ENCODE data around the gene RBAK. TPM values are rescaled to one million over a fixed set of nuclear protein-coding genes. Genes with fewer than 3 reads are reported as not detected.
"Not testable (repeated sequence)": the region's sequence is repeated elsewhere in the genome, so short reads cannot be mapped to it uniquely, and the experiment has no call there.

RBAK gene
- total RNA-seq, 2 donors from 2014 or later = 7.6 to 7.8 TPM

- H3K4me1 ChIP-seq = no peaks in the 10 kb centered on the region
- H3K27ac ChIP-seq = no peak overlapping the region
- no peaks in the 10 kb centered on the region for H3K36me3 ChIP-seq (replicated peaks in 1 of 2; ENCODE audit: insufficient read depth in 1 of 2, low read depth in 2 of 2)
- no peaks in the 10 kb centered on the region for H3K9me3 ChIP-seq
- TF ChIP-seq POLR2A (IDR thresholded peaks at IDR 0.05) (no peak), CTCF (IDR thresholded peaks at IDR 0.05) (no peak)
- intact Hi-C loops (cut with DNase I) = no loop called here
- no peak for DNase-seq
- no peaks in the 10 kb centered on the region for H3K27me3 ChIP-seq
- 91% methylated on average over 9 of the region's 9 CpGs for WGBS, 2 donors
- ATAC-seq = no peak
- no peak overlapping the region for H3K4me3 ChIP-seq
Measured at GRCh38 chr7:5035276-5035675, 10.4 kb upstream of the RBAK start.

- TF ChIP-seq POLR2A (IDR thresholded peaks at IDR 0.05) = no peak
Measured at GRCh38 chr7:5036446-5036845, 9.2 kb upstream of the RBAK start.

GRCh38 chr7:5041047-5041446, 4.6 kb upstream of the RBAK start:
- intact Hi-C loops (cut with DNase I) = no loop called here
- Histone ChIP-seq H3K4me3 (no peak overlapping the region), H3K36me3 (replicated peaks in 1 of 2; ENCODE audit: insufficient read depth in 1 of 2, low read depth in 2 of 2) (no peaks in the 10 kb centered on the region), H3K9me3 (no peaks in the 10 kb centered on the region), H3K4me1 (peaks cover 7% of the 10 kb centered on the region), H3K27me3 (no peaks in the 10 kb centered on the region), H3K27ac (no peak overlapping the region)
- WGBS, 2 donors = 75 to 76% methylated on average over 3 to 5 of the region's 5 CpGs
- ATAC-seq (no peak), DNase-seq (no peak)
- TF ChIP-seq CTCF (IDR thresholded peaks at IDR 0.05) (no peak), POLR2A (IDR thresholded peaks at IDR 0.05) (no peak)

More at GRCh38 chr7:5036446-5036845, 9.2 kb upstream of the RBAK start:
- no peaks in the 10 kb centered on the region for H3K27me3 ChIP-seq
- H3K4me1 ChIP-seq = no peaks in the 10 kb centered on the region
- H3K4me3 ChIP-seq = no peak overlapping the region
- no peak overlapping the region for H3K27ac ChIP-seq
- ATAC-seq (no peak), DNase-seq (no peak)
- no peaks in the 10 kb centered on the region for H3K36me3 ChIP-seq (replicated peaks in 1 of 2; ENCODE audit: insufficient read depth in 1 of 2, low read depth in 2 of 2)
- no peaks in the 10 kb centered on the region for H3K9me3 ChIP-seq
- 84 to 88% methylated on average over 9 of the region's 9 CpGs for WGBS, 2 donors
- intact Hi-C loops (cut with DNase I) = no loop called here

GRCh38 chr7:5043661-5044060, 2.0 kb upstream of the RBAK start:
- Histone ChIP-seq H3K36me3 (replicated peaks in 1 of 2; ENCODE audit: insufficient read depth in 1 of 2, low read depth in 2 of 2) (no peaks in the 10 kb centered on the region), H3K9me3 (no peaks in the 10 kb centered on the region), H3K27me3 (no peaks in the 10 kb centered on the region), H3K27ac (no peak overlapping the region), H3K4me3 (no peak overlapping the region), H3K4me1 (peaks cover 13% of the 10 kb centered on the region)
- WGBS, 2 donors = 58 to 68% methylated on average over 2 of the region's 2 CpGs
- intact Hi-C loops (cut with DNase I) = no loop called here
- TF ChIP-seq POLR2A (IDR thresholded peaks at IDR 0.05) (no peak), CTCF (IDR thresholded peaks at IDR 0.05) (no peak)
- ATAC-seq (no peak), DNase-seq (no peak)

- 0% methylated on average over 11 to 19 of the region's 20 CpGs for whole genome bisulfite sequencing, 2 donors
Measured at GRCh38 chr7:5046397-5046732, 705 bp downstream of the RBAK start.

GRCh38 chr7:5047127-5047526, 1.5 kb downstream of the RBAK start:
- H3K9me3 ChIP-seq; DNase-seq; H3K27me3 ChIP-seq; H3K27ac ChIP-seq; H3K4me3 ChIP-seq; ATAC-seq; H3K36me3 ChIP-seq (replicated peaks in 1 of 2; ENCODE audit: insufficient read depth in 1 of 2, low read depth in 2 of 2); intact Hi-C loops (cut with DNase I): not testable (repeated sequence)
- H3K4me1 ChIP-seq = peaks cover 13% of the 10 kb centered on the region
- 89 to 100% methylated on average over 2 of the region's 2 CpGs for WGBS, 2 donors

More at GRCh38 chr7:5046397-5046732, 705 bp downstream of the RBAK start:
- Histone ChIP-seq H3K4me3 (peak overlapping the region; percentile 67 to 73), H3K27ac (peak overlapping the region; percentile 71 to 87 (median 84)), H3K4me1 (peaks cover 13% of the 10 kb centered on the region)
- H3K27me3 ChIP-seq; DNase-seq; H3K9me3 ChIP-seq; ATAC-seq; H3K36me3 ChIP-seq (replicated peaks in 1 of 2; ENCODE audit: insufficient read depth in 1 of 2, low read depth in 2 of 2); intact Hi-C loops (cut with DNase I): not testable (repeated sequence)
